ENCODE data around the gene OR6K6. TPM values are rescaled to one million over a fixed set of nuclear protein-coding genes. Genes with fewer than 3 reads are reported as not detected.

OR6K6 gene
- not detected in 2 replicates for total RNA-seq

GRCh38 chr1:158754420-158754819 is at the start of gene OR6K6:
OR6K6 (plus strand) TSS chr1:158754720; CDS start chr1:158754888, 168 bp downstream.

GRCh38 chr1:158720620-158721019 is 33.9 kb upstream of the OR6K6 start, which contains the start of gene OR6K3:
OR6K3 (minus strand) TSS chr1:158720720; CDS start chr1:158718115, 2,605 bp downstream.

GRCh38 chr1:158771950-158772866 is 17.7 kb downstream of the OR6K6 start, which contains the start of gene OR6N1:
OR6N1 (minus strand) TSS chr1:158772195; CDS start chr1:158766682, 5,513 bp downstream.

GRCh38 chr1:158781104-158781503 is 26.6 kb downstream of the OR6K6 start, which contains the start of gene OR6N2:
OR6N2 (minus strand) TSS chr1:158781204; CDS start chr1:158777635, 3,569 bp downstream.

Other genes starting within 250 kb of the OR6K6 start
- not detected in 2 replicates for gene OR6Y1, start 200.3 kb upstream of the OR6K6 start, total RNA-seq
- gene OR6P1, start 184.1 kb upstream of the OR6K6 start, total RNA-seq: not detected in 2 replicates
- not detected in 2 replicates for gene OR10X1, start 174.8 kb upstream of the OR6K6 start, total RNA-seq
- gene OR10Z1, start 149.5 kb upstream of the OR6K6 start, total RNA-seq: not detected in 2 replicates
- under 0.01 and 0.10 TPM in 2 replicates for gene SPTA1, start 68.0 kb upstream of the OR6K6 start, total RNA-seq
- not detected in 2 replicates for gene OR6K2, start 54.1 kb upstream of the OR6K6 start, total RNA-seq
- gene OR6K3, start 34.0 kb upstream of the OR6K6 start, total RNA-seq: not detected in 2 replicates
- not detected in 2 replicates for gene OR6N1, start 17.5 kb downstream of the OR6K6 start, total RNA-seq
- gene OR6N2, start 26.5 kb downstream of the OR6K6 start, total RNA-seq: not detected in 2 replicates
- not detected in 2 replicates for gene MNDA, start 76.6 kb downstream of the OR6K6 start, total RNA-seq
- not detected in 2 replicates for gene PYHIN1, start 176.8 kb downstream of the OR6K6 start, total RNA-seq

Measured in smooth muscle cell of the pulmonary artery (primary cell).